Coronary artery (tissue), 2 donors: ENCODE measurements around the gene TICAM1.

Experiments used
- DNase-seq: peaks from one replicate; pipeline ENCODE4 v3.0.0-alpha.2; 2017; ENCODE audit warnings: low spot score
- H3K27ac ChIP-seq, 2 donors: fragments of 200-600 bp; sonication (generic); one replicate each; pipeline ENCODE4 v1.5.1; 2016 to 2019
- H3K4me3 ChIP-seq: fragments of 200-600 bp; sonication (generic); 2 replicates; pipeline ENCODE4 v1.5.1; 2016; ENCODE audit warnings: mild to moderate bottlenecking, moderate library complexity
- TF ChIP-seq, protein P1 (sequence below): fragments of 200-600 bp; sonication (generic); IDR thresholded peaks from one replicate; pipeline ENCODE4 v1.5.1; 2019; ENCODE audit warnings: antibody characterized with exemption

Gene TICAM1

DNA sequence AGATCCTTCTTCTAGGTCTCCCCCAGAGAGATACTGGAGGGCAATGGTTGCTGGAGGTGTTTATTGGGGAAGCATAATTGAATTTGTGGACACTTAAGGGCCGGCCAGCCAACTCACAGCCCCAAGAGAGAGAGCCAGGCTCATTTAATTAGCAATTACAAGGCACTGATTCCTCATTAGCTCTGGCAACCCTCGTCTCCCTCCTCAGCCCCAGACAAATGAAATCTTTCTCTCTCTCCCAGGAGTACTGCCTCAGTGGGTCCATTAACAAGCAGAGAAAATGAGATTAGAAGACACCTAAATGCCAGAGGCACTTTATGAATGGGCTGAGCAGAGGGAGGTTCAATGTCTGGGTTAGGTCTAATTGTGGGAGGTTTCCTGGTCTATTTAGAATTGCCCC lies 58.9 kb downstream of the TICAM1 start:
- H3K4me3 ChIP-seq, result no peak overlapping the region
- TF ChIP-seq, protein P1, sequence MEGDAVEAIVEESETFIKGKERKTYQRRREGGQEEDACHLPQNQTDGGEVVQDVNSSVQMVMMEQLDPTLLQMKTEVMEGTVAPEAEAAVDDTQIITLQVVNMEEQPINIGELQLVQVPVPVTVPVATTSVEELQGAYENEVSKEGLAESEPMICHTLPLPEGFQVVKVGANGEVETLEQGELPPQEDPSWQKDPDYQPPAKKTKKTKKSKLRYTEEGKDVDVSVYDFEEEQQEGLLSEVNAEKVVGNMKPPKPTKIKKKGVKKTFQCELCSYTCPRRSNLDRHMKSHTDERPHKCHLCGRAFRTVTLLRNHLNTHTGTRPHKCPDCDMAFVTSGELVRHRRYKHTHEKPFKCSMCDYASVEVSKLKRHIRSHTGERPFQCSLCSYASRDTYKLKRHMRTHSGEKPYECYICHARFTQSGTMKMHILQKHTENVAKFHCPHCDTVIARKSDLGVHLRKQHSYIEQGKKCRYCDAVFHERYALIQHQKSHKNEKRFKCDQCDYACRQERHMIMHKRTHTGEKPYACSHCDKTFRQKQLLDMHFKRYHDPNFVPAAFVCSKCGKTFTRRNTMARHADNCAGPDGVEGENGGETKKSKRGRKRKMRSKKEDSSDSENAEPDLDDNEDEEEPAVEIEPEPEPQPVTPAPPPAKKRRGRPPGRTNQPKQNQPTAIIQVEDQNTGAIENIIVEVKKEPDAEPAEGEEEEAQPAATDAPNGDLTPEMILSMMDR, result no peak
- DNase-seq, result no peak
- no peak overlapping the region for H3K27ac ChIP-seq

DNA sequence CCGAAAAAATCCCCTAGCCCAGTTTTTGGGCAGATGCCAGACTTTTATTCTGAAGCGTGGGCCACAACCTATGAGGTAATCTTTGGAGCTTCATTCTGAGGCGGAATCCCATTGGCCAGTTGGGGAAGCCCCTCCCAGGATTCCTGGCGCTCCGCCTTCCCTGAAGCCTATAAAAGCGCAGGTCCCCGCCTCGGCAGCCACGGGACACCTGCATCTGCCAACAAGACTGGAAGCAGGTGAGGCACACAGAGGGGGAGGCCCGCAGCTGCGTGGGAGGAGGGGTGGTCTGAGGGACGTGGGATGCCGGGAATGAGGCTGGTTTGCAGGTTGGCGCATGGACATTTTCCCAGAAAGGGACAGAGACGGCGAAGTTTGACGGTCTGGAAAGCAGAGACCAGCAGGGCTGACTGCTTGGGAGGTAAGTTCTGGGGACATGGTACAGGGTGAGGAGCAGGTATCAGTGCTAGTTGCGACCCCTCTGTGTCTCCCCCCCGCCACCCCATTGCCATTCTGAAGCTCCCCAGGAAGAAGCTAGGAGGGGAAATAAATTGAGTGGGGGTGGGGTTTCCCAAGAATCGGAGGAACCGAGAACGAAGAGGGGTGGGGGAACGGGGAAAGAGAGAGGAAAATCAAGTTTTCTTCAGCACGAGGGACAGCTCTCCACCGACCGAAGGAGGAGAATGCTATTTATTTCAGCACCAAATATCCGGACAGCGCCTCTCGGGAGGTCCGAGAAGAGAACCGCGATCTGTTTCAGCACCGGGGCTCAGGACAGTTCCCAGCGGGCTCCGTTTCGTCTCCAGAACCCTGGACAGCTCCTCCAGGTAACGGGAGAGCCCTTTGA lies 62.4 kb downstream of the TICAM1 start:
- DNase-seq, result no peak
- TF ChIP-seq, protein P1, result no peak
- H3K4me3 ChIP-seq, result no peak overlapping the region
- no peak overlapping the region for H3K27ac ChIP-seq
